ENCODE results near the gene PPP2R3A. TPM values are rescaled to one million over a fixed set of nuclear protein-coding genes. Genes with fewer than 3 reads are reported as not detected.

Gene PPP2R3A
- total RNA-seq, 1 donor: 0.52 TPM

- Histone ChIP-seq H3K4me1 (ENCODE audit: insufficient read depth, low read length) (no peaks in the 10 kb centered on the region), H3K4me3 (ENCODE audit: low read length) (no peak overlapping the region), H3K9me3 (ENCODE audit: low read depth, low read length) (no peaks in the 10 kb centered on the region), H3K27me3 (ENCODE audit: insufficient read depth, low read length) (no peaks in the 10 kb centered on the region)
Observed at GRCh38 chr3:136042608-136043221, 77.2 kb downstream of the PPP2R3A start.

- Histone ChIP-seq H3K4me3 (ENCODE audit: low read length) (no peak overlapping the region), H3K4me1 (ENCODE audit: insufficient read depth, low read length) (no peaks in the 10 kb centered on the region), H3K9me3 (ENCODE audit: low read depth, low read length) (no peaks in the 10 kb centered on the region), H3K27me3 (ENCODE audit: insufficient read depth, low read length) (no peaks in the 10 kb centered on the region)
Observed at GRCh38 chr3:136044980-136045745, 79.6 kb downstream of the PPP2R3A start.

- no peaks in the 10 kb centered on the region for H3K27me3 ChIP-seq (ENCODE audit: insufficient read depth, low read length)
- no peaks in the 10 kb centered on the region for H3K4me1 ChIP-seq (ENCODE audit: insufficient read depth, low read length)
- H3K9me3 ChIP-seq (ENCODE audit: low read depth, low read length): no peaks in the 10 kb centered on the region
- H3K4me3 ChIP-seq (ENCODE audit: low read length): no peak overlapping the region
Observed at GRCh38 chr3:136048068-136048467, 82.5 kb downstream of the PPP2R3A start.

GRCh38 chr3:136050250-136050649 lies 84.7 kb downstream of the PPP2R3A start:
- Histone ChIP-seq H3K4me1 (ENCODE audit: insufficient read depth, low read length) (no peaks in the 10 kb centered on the region), H3K9me3 (ENCODE audit: low read depth, low read length) (no peaks in the 10 kb centered on the region), H3K27me3 (ENCODE audit: insufficient read depth, low read length) (no peaks in the 10 kb centered on the region), H3K4me3 (ENCODE audit: low read length) (no peak overlapping the region)

GRCh38 chr3:136055491-136055890 lies 90.0 kb downstream of the PPP2R3A start:
- H3K27me3 ChIP-seq (ENCODE audit: insufficient read depth, low read length): no peaks in the 10 kb centered on the region
- H3K4me3 ChIP-seq (ENCODE audit: low read length): no peak overlapping the region
- no peaks in the 10 kb centered on the region for H3K9me3 ChIP-seq (ENCODE audit: low read depth, low read length)
- H3K4me1 ChIP-seq (ENCODE audit: insufficient read depth, low read length): no peaks in the 10 kb centered on the region

GRCh38 chr3:136067211-136067610 lies 101.7 kb downstream of the PPP2R3A start:
- Histone ChIP-seq H3K27me3 (ENCODE audit: insufficient read depth, low read length) (no peaks in the 10 kb centered on the region), H3K4me1 (ENCODE audit: insufficient read depth, low read length) (no peaks in the 10 kb centered on the region), H3K9me3 (ENCODE audit: low read depth, low read length) (no peaks in the 10 kb centered on the region), H3K4me3 (ENCODE audit: low read length) (no peak overlapping the region)

GRCh38 chr3:136068708-136069107 lies 103.2 kb downstream of the PPP2R3A start:
- Histone ChIP-seq H3K27me3 (ENCODE audit: insufficient read depth, low read length) (no peaks in the 10 kb centered on the region), H3K4me3 (ENCODE audit: low read length) (no peak overlapping the region), H3K9me3 (ENCODE audit: low read depth, low read length) (no peaks in the 10 kb centered on the region), H3K4me1 (ENCODE audit: insufficient read depth, low read length) (no peaks in the 10 kb centered on the region)

- Histone ChIP-seq H3K4me1 (ENCODE audit: insufficient read depth, low read length) (no peaks in the 10 kb centered on the region), H3K27me3 (ENCODE audit: insufficient read depth, low read length) (no peaks in the 10 kb centered on the region), H3K4me3 (ENCODE audit: low read length) (no peak overlapping the region), H3K9me3 (ENCODE audit: low read depth, low read length) (no peaks in the 10 kb centered on the region)
Observed at GRCh38 chr3:136069933-136070332, 104.4 kb downstream of the PPP2R3A start.

GRCh38 chr3:136070334-136070733 lies 104.8 kb downstream of the PPP2R3A start:
- H3K9me3 ChIP-seq (ENCODE audit: low read depth, low read length): no peaks in the 10 kb centered on the region
- H3K4me1 ChIP-seq (ENCODE audit: insufficient read depth, low read length): no peaks in the 10 kb centered on the region
- no peak overlapping the region for H3K4me3 ChIP-seq (ENCODE audit: low read length)
- no peaks in the 10 kb centered on the region for H3K27me3 ChIP-seq (ENCODE audit: insufficient read depth, low read length)

- Histone ChIP-seq H3K27me3 (ENCODE audit: insufficient read depth, low read length) (no peaks in the 10 kb centered on the region), H3K4me1 (ENCODE audit: insufficient read depth, low read length) (no peaks in the 10 kb centered on the region)
Observed at GRCh38 chr3:136070953-136071949, 105.7 kb downstream of the PPP2R3A start.

GRCh38 chr3:136074546-136075170 lies 109.1 kb downstream of the PPP2R3A start:
- H3K4me3 ChIP-seq (ENCODE audit: low read length): no peak overlapping the region
- no peaks in the 10 kb centered on the region for H3K4me1 ChIP-seq (ENCODE audit: insufficient read depth, low read length)
- no peaks in the 10 kb centered on the region for H3K27me3 ChIP-seq (ENCODE audit: insufficient read depth, low read length)
- no peaks in the 10 kb centered on the region for H3K9me3 ChIP-seq (ENCODE audit: low read depth, low read length)

More at GRCh38 chr3:136070953-136071949, 105.7 kb downstream of the PPP2R3A start:
- no peak overlapping the region for H3K4me3 ChIP-seq (ENCODE audit: low read length)
- H3K9me3 ChIP-seq (ENCODE audit: low read depth, low read length): no peaks in the 10 kb centered on the region

GRCh38 chr3:136075218-136075808 lies 109.8 kb downstream of the PPP2R3A start:
- Histone ChIP-seq H3K9me3 (ENCODE audit: low read depth, low read length) (no peaks in the 10 kb centered on the region), H3K4me3 (ENCODE audit: low read length) (no peak overlapping the region), H3K4me1 (ENCODE audit: insufficient read depth, low read length) (no peaks in the 10 kb centered on the region), H3K27me3 (ENCODE audit: insufficient read depth, low read length) (no peaks in the 10 kb centered on the region)

- H3K4me1 ChIP-seq (ENCODE audit: insufficient read depth, low read length): no peaks in the 10 kb centered on the region
- no peaks in the 10 kb centered on the region for H3K9me3 ChIP-seq (ENCODE audit: low read depth, low read length)
- no peak overlapping the region for H3K4me3 ChIP-seq (ENCODE audit: low read length)
- no peaks in the 10 kb centered on the region for H3K27me3 ChIP-seq (ENCODE audit: insufficient read depth, low read length)
Observed at GRCh38 chr3:136075811-136076210, 110.3 kb downstream of the PPP2R3A start.

All from mononuclear cell (primary cell).